Mammary epithelial cell (primary cell): ENCODE results near the gene BCL11A.

Experiments
- CTCF ChIP-seq, 2 donors: IDR thresholded peaks in 1 of 2; conservative IDR thresholded peaks in 1 of 2; 2 replicates each; pipeline ENCODE4 v1.5.1; 2011 to 2012; ENCODE audit warnings: inconsistent platforms in 2 of 2, low read length in 2 of 2, mild to moderate bottlenecking in 2 of 2, control low read depth in 1 of 2, low read depth in 1 of 2; ENCODE audit not compliant: insufficient read depth in 1 of 2; ENCODE audit errors: extremely low read depth in 1 of 2
- EZH2 ChIP-seq: IDR thresholded peaks from 2 replicates; pipeline ENCODE4 v1.6.1; 2012; ENCODE audit warnings: low read length, inconsistent platforms, borderline replicate concordance

GRCh38 chr2:60538101-60538500 is 15.4 kb downstream of the BCL11A start:
- no peak for TF ChIP-seq CTCF (conservative IDR thresholded peaks at IDR 0.05 in 1 of 2, IDR thresholded peaks at IDR 0.05 in 1 of 2; ENCODE audit: extremely low read depth in 1 of 2, insufficient read depth in 1 of 2, low read depth in 1 of 2, low read length in 2 of 2)
- no peak for TF ChIP-seq EZH2
